Progenitor cell of endocrine pancreas (in vitro differentiated cells): ENCODE data around the gene TOGARAM2. TPM values are rescaled to one million over a fixed set of nuclear protein-coding genes. Genes with fewer than 3 reads are reported as not detected.

Experiments
- DNase-seq: peaks from one replicate; pipeline ENCODE4 v3.0.0; 2021; ENCODE audit warnings: low spot score; ENCODE audit not compliant: unreplicated experiment
- H3K27ac Mint-ChIP-seq: 2 replicates; pipeline ENCODE4 v1.8.0; 2021; ENCODE audit warnings: mild to moderate bottlenecking, moderate library complexity, mixed read lengths
- H3K27me3 Mint-ChIP-seq: 2 replicates; pipeline ENCODE4 v1.8.0; 2021; ENCODE audit warnings: mixed read lengths
- H3K36me3 Mint-ChIP-seq: 2 replicates; pipeline ENCODE4 v1.8.0; 2022; ENCODE audit warnings: mixed read lengths; ENCODE audit not compliant: insufficient read depth
- H3K4me1 Mint-ChIP-seq: 2 replicates; pipeline ENCODE4 v1.8.0; 2021; ENCODE audit warnings: low read depth, mixed read lengths
- H3K4me3 Mint-ChIP-seq: 2 replicates; pipeline ENCODE4 v1.8.0; 2021; ENCODE audit warnings: low read depth, mild to moderate bottlenecking, moderate library complexity, mixed read lengths
- H3K9me3 Mint-ChIP-seq: 2 replicates; pipeline ENCODE4 v1.8.0; 2021; ENCODE audit warnings: low read depth, mixed read lengths
- total RNA-seq: library from RNA; stranded (reverse); gene quantifications from 2 replicates; pipeline ENCODE4 v1.2.1, GENCODE V29; 2021
- TF ChIP-seq, protein P1 (sequence below): fragments of 200-600 bp; sonication (generic); IDR thresholded peaks from one replicate; pipeline ENCODE4 v1.5.0; 2021; ENCODE audit warnings: antibody characterized with exemption, mild to moderate bottlenecking; ENCODE audit not compliant: unreplicated experiment

TOGARAM2 gene
- total RNA-seq, 1 donor from 2014 or later: 0.86 TPM

DNA sequence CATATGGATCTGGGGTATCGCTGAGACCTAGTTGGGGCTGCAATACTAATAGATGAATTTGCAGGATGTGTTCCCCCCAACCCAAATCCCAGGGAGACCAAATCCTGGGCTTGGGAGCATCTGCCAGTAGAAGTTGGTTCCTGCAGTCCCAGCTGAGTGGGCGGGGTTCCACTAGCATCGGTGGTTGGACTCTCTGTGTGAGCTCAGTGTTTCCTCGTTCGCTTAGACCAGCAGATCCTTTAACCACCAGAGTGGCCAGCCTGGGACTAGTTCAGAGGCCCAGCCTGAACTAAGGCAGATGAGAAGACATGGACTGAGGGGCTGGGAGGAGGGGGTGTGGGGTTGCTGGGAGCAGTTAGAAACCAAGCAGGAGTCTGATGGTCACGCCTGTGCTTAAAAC is 52.6 kb downstream of the TOGARAM2 start:
- Mint-ChIP-seq H3K4me1 (peaks cover 5% of the 10 kb centered on the region), H3K36me3 (no peaks in the 10 kb centered on the region), H3K9me3 (no peaks in the 10 kb centered on the region), H3K4me3 (no peak overlapping the region), H3K27me3 (no peaks in the 10 kb centered on the region), H3K27ac (no peak overlapping the region)
- TF ChIP-seq, protein P1, sequence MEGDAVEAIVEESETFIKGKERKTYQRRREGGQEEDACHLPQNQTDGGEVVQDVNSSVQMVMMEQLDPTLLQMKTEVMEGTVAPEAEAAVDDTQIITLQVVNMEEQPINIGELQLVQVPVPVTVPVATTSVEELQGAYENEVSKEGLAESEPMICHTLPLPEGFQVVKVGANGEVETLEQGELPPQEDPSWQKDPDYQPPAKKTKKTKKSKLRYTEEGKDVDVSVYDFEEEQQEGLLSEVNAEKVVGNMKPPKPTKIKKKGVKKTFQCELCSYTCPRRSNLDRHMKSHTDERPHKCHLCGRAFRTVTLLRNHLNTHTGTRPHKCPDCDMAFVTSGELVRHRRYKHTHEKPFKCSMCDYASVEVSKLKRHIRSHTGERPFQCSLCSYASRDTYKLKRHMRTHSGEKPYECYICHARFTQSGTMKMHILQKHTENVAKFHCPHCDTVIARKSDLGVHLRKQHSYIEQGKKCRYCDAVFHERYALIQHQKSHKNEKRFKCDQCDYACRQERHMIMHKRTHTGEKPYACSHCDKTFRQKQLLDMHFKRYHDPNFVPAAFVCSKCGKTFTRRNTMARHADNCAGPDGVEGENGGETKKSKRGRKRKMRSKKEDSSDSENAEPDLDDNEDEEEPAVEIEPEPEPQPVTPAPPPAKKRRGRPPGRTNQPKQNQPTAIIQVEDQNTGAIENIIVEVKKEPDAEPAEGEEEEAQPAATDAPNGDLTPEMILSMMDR: no peak
- DNase-seq: no peak

DNA sequence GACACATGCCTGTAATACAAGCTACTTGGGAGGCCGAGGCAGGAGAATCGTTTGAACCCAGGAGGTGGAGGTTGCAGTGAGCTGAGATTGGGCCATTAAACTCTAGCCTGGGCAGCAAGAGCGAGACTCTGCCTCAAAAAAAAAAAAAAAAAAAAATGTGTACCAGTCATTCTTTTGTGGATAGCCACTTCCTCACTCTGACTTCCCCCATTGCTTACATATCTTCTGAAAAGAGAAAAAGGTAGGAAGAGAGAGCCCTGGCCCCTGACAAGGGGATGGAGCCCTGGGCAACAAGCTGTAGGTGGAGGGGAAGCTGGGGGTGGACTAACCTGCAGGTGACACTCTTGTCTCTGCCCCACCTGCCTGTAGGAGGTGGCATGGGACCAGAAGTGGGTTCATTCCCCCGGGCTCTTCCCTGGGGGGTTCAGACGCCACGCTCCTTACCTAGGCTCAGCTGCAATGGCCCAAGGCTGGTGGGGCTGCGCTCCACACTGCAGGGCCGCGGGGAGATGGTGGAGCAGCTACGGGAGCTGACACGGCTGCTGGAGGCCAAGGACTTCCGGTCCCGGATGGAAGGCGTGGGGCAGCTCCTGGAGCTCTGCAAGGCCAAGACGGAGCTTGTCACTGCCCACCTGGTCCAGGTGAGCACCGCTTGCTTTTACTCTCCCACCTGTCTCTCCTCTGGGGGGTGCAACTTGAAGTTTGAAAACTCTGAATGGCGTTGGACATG is 54.1 kb downstream of the TOGARAM2 start:
- H3K36me3 Mint-ChIP-seq: no peaks in the 10 kb centered on the region
- no peak overlapping the region for H3K4me3 Mint-ChIP-seq
- no peaks in the 10 kb centered on the region for H3K9me3 Mint-ChIP-seq
- H3K4me1 Mint-ChIP-seq: peaks cover 5% of the 10 kb centered on the region
- no peaks in the 10 kb centered on the region for H3K27me3 Mint-ChIP-seq
- TF ChIP-seq, protein P1: no peak
- no peak for DNase-seq
- H3K27ac Mint-ChIP-seq: no peak overlapping the region

DNA sequence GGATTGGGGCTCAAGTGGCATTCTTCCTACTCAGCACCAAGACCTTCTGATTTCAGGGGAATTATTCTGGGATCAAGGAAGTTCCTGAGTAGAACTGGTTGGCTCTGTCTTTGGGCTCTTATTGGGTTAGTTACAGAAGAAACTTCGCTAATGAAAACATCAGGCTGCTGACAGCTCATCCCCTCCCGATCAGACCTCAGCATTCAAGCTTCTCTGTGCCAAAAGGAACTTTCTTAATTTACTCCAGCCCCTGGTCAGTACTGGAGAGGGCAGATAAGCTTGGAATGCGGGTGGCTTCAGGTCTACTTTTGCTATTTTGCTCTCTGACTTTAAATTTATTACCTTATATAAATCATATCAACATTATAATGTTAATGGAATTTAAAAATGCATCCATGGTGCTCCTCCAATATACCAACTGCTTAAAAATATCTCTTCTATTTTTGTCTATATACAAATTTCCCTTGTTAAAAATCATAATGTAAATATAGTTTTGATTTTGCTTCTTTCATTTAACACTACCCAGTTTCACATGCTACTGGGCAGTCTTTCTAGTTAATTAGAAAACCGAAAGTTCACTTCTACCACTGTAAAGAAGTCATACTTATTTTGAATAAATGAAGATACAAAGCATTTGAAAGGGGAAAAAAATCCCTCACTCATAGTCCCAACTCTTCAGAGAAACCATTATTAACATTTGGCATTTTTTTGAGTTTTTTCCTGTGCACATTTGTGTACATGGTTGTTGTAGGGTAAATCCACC is 58.8 kb downstream of the TOGARAM2 start:
- Mint-ChIP-seq H3K4me1 (peaks cover 9% of the 10 kb centered on the region), H3K27ac (no peak overlapping the region), H3K9me3 (no peaks in the 10 kb centered on the region), H3K36me3 (no peaks in the 10 kb centered on the region), H3K27me3 (no peaks in the 10 kb centered on the region), H3K4me3 (no peak overlapping the region)
- DNase-seq: no peak
- TF ChIP-seq, protein P1: no peak

DNA sequence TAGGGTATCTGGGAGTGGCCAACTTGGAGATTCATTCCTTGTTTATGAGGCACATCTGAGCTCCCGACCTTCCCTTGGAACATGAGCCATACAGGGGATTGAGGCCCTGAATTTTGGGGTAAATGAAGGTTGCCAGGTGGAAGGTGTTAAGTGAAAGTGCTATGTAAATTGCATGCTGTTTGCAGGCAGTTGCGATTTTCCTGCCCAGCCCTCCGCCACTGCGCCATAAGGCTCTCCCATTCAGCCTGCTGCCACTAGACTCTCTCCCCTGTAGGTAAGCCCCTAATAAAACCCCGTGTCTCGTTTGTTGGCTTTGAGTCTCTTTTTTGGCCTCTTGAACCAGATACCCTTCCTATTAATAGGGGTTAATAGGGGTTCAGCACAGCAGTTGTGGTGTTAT is 59.5 kb downstream of the TOGARAM2 start:
- DNase-seq: no peak
- Mint-ChIP-seq H3K9me3 (no peaks in the 10 kb centered on the region), H3K27ac (no peak overlapping the region), H3K4me1 (peaks cover 9% of the 10 kb centered on the region), H3K36me3 (no peaks in the 10 kb centered on the region), H3K4me3 (no peak overlapping the region), H3K27me3 (no peaks in the 10 kb centered on the region)
- TF ChIP-seq, protein P1: no peak

DNA sequence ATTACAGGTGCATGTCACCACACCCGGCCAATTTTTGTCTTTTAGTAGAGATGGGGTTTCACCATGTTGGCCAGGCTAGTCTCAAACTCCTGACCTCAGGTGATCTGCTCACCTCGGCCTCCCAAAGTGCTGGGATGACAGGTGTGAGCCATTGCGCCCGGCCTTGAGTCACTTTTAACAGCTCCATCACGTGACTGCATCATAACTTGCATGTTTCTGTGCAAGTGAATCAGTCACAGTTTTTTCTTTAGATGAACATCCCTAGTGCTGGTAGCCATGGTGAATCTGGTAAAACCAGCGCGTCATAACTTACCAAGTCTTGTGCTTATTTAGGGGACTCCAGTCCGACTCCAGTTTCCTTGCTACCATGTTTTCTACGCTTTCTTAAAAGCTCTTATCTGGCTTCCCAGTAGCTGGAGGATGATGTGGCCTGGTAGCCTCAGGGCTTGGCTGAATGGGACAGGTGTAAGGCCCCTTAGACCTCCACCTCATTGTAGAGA is 60.1 kb downstream of the TOGARAM2 start:
- H3K4me1 Mint-ChIP-seq: peaks cover 9% of the 10 kb centered on the region
- no peak overlapping the region for H3K27ac Mint-ChIP-seq
- TF ChIP-seq, protein P1: no peak

More for the DNA sequence above, 60.1 kb downstream of the TOGARAM2 start:
- Mint-ChIP-seq H3K36me3 (no peaks in the 10 kb centered on the region), H3K9me3 (no peaks in the 10 kb centered on the region), H3K27me3 (no peaks in the 10 kb centered on the region), H3K4me3 (no peak overlapping the region)
- no peak for DNase-seq
